ENCODE results near the gene SLC4A3.

SLC4A3 gene

GRCh38 chr2:219627103-219628100 lies at the start of gene SLC4A3:
SLC4A3 (plus strand) TSS chr2:219627630; CDS start chr2:219627993, 363 bp downstream.
- in situ Hi-C loops (cut with MboI; ENCODE audit: low sequenced_read_pairs): no loop called here

GRCh38 chr2:219578811-219579613 lies 48.4 kb upstream of the SLC4A3 start:
- in situ Hi-C loops (cut with MboI; ENCODE audit: low sequenced_read_pairs): no loop called here

GRCh38 chr2:219581346-219581745 lies 46.1 kb upstream of the SLC4A3 start:
- in situ Hi-C loops (cut with MboI; ENCODE audit: low sequenced_read_pairs): no loop called here

- in situ Hi-C loops (cut with MboI; ENCODE audit: low sequenced_read_pairs): no loop called here
Measured at GRCh38 chr2:219591091-219591490, 36.3 kb upstream of the SLC4A3 start.

GRCh38 chr2:219592736-219593135 lies 34.7 kb upstream of the SLC4A3 start:
- in situ Hi-C loops (cut with MboI; ENCODE audit: low sequenced_read_pairs): no loop called here

- in situ Hi-C loops (cut with MboI; ENCODE audit: low sequenced_read_pairs): no loop called here
Measured at GRCh38 chr2:219593154-219593553, 34.3 kb upstream of the SLC4A3 start.

- in situ Hi-C loops (cut with MboI; ENCODE audit: low sequenced_read_pairs): no loop called here
Measured at GRCh38 chr2:219595256-219595655, 32.2 kb upstream of the SLC4A3 start.

- in situ Hi-C loops (cut with MboI; ENCODE audit: low sequenced_read_pairs): no loop called here
Measured at GRCh38 chr2:219596954-219597551, 30.4 kb upstream of the SLC4A3 start.

- in situ Hi-C loops (cut with MboI; ENCODE audit: low sequenced_read_pairs): no loop called here
Measured at GRCh38 chr2:219597552-219598307, 29.7 kb upstream of the SLC4A3 start, which contains the start of gene STK11IP. STK11IP (plus strand) TSS chr2:219597857; CDS start chr2:219598120, 263 bp downstream.

- in situ Hi-C loops (cut with MboI; ENCODE audit: low sequenced_read_pairs): no loop called here
Measured at GRCh38 chr2:219598308-219599078, 28.9 kb upstream of the SLC4A3 start.

- in situ Hi-C loops (cut with MboI; ENCODE audit: low sequenced_read_pairs): no loop called here
Measured at GRCh38 chr2:219603771-219604170, 23.7 kb upstream of the SLC4A3 start.

- in situ Hi-C loops (cut with MboI; ENCODE audit: low sequenced_read_pairs): no loop called here
Measured at GRCh38 chr2:219605607-219605954, 21.8 kb upstream of the SLC4A3 start.

GRCh38 chr2:219607931-219608330 lies 19.5 kb upstream of the SLC4A3 start:
- in situ Hi-C loops (cut with MboI; ENCODE audit: low sequenced_read_pairs): no loop called here

- in situ Hi-C loops (cut with MboI; ENCODE audit: low sequenced_read_pairs): no loop called here
Measured at GRCh38 chr2:219608399-219608964, 18.9 kb upstream of the SLC4A3 start.

- in situ Hi-C loops (cut with MboI; ENCODE audit: low sequenced_read_pairs): no loop called here
Measured at GRCh38 chr2:219609149-219609750, 18.2 kb upstream of the SLC4A3 start.

- in situ Hi-C loops (cut with MboI; ENCODE audit: low sequenced_read_pairs): no loop called here
Measured at GRCh38 chr2:219611306-219611705, 16.1 kb upstream of the SLC4A3 start.

GRCh38 chr2:219611866-219612576 lies 15.4 kb upstream of the SLC4A3 start:
- in situ Hi-C loops (cut with MboI; ENCODE audit: low sequenced_read_pairs): no loop called here

- in situ Hi-C loops (cut with MboI; ENCODE audit: low sequenced_read_pairs): no loop called here
Measured at GRCh38 chr2:219612577-219613286, 14.7 kb upstream of the SLC4A3 start.

Data from HL-60/S4 (cell line).